GM23338 (cell line): ENCODE results near the gene RAB37. TPM values are rescaled to one million over a fixed set of nuclear protein-coding genes. Genes with fewer than 3 reads are reported as not detected.

Experiments used
- ATAC-seq: fragments of 200-7000 bp; cut with Tn5 transposase; 3 replicates; pipeline ENCODE4 v1.9.1; 2020
- DNase-seq: peaks from one replicate; pipeline ENCODE4 v3.0.0-alpha.2; 2015; ENCODE audit warnings: low spot score
- H2AFZ ChIP-seq: fragments of 200-600 bp; sonication (generic); 2 replicates; pipeline ENCODE4 v1.8.0; 2016; ENCODE audit warnings: antibody characterized with exemption, mild to moderate bottlenecking, moderate library complexity
- H3F3A ChIP-seq: fragments of 200-600 bp; sonication (generic); replicated peaks from 2 replicates; pipeline ENCODE4 v1.8.0; 2017; ENCODE audit warnings: antibody characterized with exemption, mixed run types, low read depth
- H3K27ac ChIP-seq: fragments of 200-600 bp; sonication (generic); 2 replicates; pipeline ENCODE4 v1.6.1; 2016; ENCODE audit warnings: low read depth
- H3K27me3 ChIP-seq: fragments of 200-600 bp; sonication (generic); 2 replicates; pipeline ENCODE4 v1.8.0; 2016; ENCODE audit warnings: mild to moderate bottlenecking, mixed run types, moderate library complexity; ENCODE audit not compliant: insufficient read depth
- H3K36me3 ChIP-seq: fragments of 200-600 bp; sonication (generic); 2 replicates; pipeline ENCODE4 v1.8.0; 2016; ENCODE audit warnings: mild to moderate bottlenecking; ENCODE audit not compliant: insufficient read depth
- H3K4me1 ChIP-seq: fragments of 200-600 bp; sonication (generic); 2 replicates; pipeline ENCODE4 v1.8.0; 2016; ENCODE audit warnings: mild to moderate bottlenecking, moderate library complexity; ENCODE audit not compliant: insufficient read depth
- H3K4me2 ChIP-seq: fragments of 200-600 bp; sonication (generic); 2 replicates; pipeline ENCODE4 v1.7.1; 2017; ENCODE audit warnings: mixed run types
- H3K4me3 ChIP-seq: fragments of 200-600 bp; sonication (generic); 2 replicates; pipeline ENCODE4 v1.6.1; 2016; ENCODE audit warnings: mixed run types
- H3K79me2 ChIP-seq: fragments of 200-600 bp; sonication (generic); replicated peaks from 2 replicates; pipeline ENCODE4 v1.8.0; 2017; ENCODE audit warnings: mild to moderate bottlenecking; ENCODE audit not compliant: insufficient read depth
- H3K9me2 ChIP-seq: fragments of 200-600 bp; sonication (generic); 2 replicates; pipeline ENCODE4 v1.8.0; 2017; ENCODE audit not compliant: insufficient read depth
- H4K20me1 ChIP-seq: fragments of 200-600 bp; sonication (generic); replicated peaks from 2 replicates; pipeline ENCODE4 v1.8.0; 2017; ENCODE audit warnings: mild to moderate bottlenecking; ENCODE audit not compliant: insufficient read depth
- H3K27ac Mint-ChIP-seq: 2 replicates; pipeline ENCODE4 v1.8.0; 2020; ENCODE audit warnings: inconsistent platforms, mild to moderate bottlenecking, moderate library complexity, mixed read lengths
- H3K27me3 Mint-ChIP-seq: 3 replicates; pipeline ENCODE4 v1.8.0; 2022; ENCODE audit warnings: low read depth, mild to moderate bottlenecking, moderate library complexity, mixed read lengths, inconsistent platforms; ENCODE audit not compliant: insufficient read depth, poor library complexity
- H3K36me3 Mint-ChIP-seq: 3 replicates; pipeline ENCODE4 v1.8.0; 2021; ENCODE audit warnings: low read depth, mild to moderate bottlenecking, inconsistent platforms, moderate library complexity, mixed read lengths
- H3K4me1 Mint-ChIP-seq: 3 replicates; pipeline ENCODE4 v1.8.0; 2020; ENCODE audit warnings: mild to moderate bottlenecking, inconsistent platforms, mixed read lengths
- H3K4me3 Mint-ChIP-seq: 3 replicates; pipeline ENCODE4 v1.8.0; 2021; ENCODE audit warnings: moderate library complexity, mild to moderate bottlenecking, inconsistent platforms, mixed read lengths
- H3K9me3 Mint-ChIP-seq: 3 replicates; pipeline ENCODE4 v1.8.0; 2020; ENCODE audit warnings: moderate library complexity, mild to moderate bottlenecking, inconsistent platforms, mixed read lengths
- ETS1 ChIP-seq: IDR thresholded peaks from 2 replicates; pipeline ENCODE4 v1.6.1; 2016; ENCODE audit warnings: antibody characterized with exemption
- JUNB ChIP-seq: IDR thresholded peaks from one replicate; pipeline ENCODE4 v1.6.1; 2016; ENCODE audit warnings: antibody characterized with exemption; ENCODE audit not compliant: unreplicated experiment
- POLR2AphosphoS5 ChIP-seq: IDR thresholded peaks from 2 replicates; pipeline ENCODE4 v1.6.1; 2016; ENCODE audit warnings: antibody characterized with exemption, low read depth
- REST ChIP-seq: IDR thresholded peaks from one replicate; pipeline ENCODE4 v1.6.1; 2018; ENCODE audit warnings: antibody characterized with exemption; ENCODE audit not compliant: unreplicated experiment
- ZNF462 ChIP-seq: fragments of 250-450 bp; sonication (Bioruptor Pico); IDR thresholded peaks from 2 replicates; pipeline ENCODE4 v1.5.0; 2020; ENCODE audit warnings: mild to moderate bottlenecking, moderate library complexity
- polyA plus RNA-seq: library from polyadenylated mRNA; unstranded; fragments of >200 nt; fragmentation: Nextera tagmentation; extraction: Ambion mirVana; gene quantifications from 2 replicates; pipeline ENCODE4 v1.2.1, GENCODE V29; 2016
- total RNA-seq: library from RNA; depleted of rRNA; stranded (reverse); fragments of >200 nt; shearing (Covaris generic); gene quantifications from 2 replicates; pipeline ENCODE4 v1.2.3, GENCODE V29; 2014

The RAB37 gene
- total and polyA plus RNA-seq, 2 experiments from 2014 or later = 3.3 to 5.2 TPM

- TF ChIP-seq REST = no peak
- TF ChIP-seq JUNB = no peak
Observed at GRCh38 chr17:74722782-74723181, 14.3 kb upstream of the RAB37 start (continued).

- Histone ChIP-seq H3K79me2 (no peaks in the 10 kb centered on the region), H3K4me3 (no peak overlapping the region), H4K20me1 (no peaks in the 10 kb centered on the region), H3K9me2 (no peaks in the 10 kb centered on the region), H3K27ac (no peak overlapping the region), H3K36me3 (no peaks in the 10 kb centered on the region), H3K27me3 (no peaks in the 10 kb centered on the region), H2AFZ (no peak overlapping the region), H3K4me2 (no peak overlapping the region), H3K4me1 (no peaks in the 10 kb centered on the region), H3F3A (peaks cover 12% of the 10 kb centered on the region)
- no peaks in the 10 kb centered on the region for H3K36me3 Mint-ChIP-seq
- no peak overlapping the region for H3K27ac Mint-ChIP-seq
- ATAC-seq = no peak
- H3K9me3 Mint-ChIP-seq = no peaks in the 10 kb centered on the region; the same call in 2 of the 3 replicates
- TF ChIP-seq ZNF462 (CRISPR knock-in tag) = no peak
- TF ChIP-seq REST = no peak
- TF ChIP-seq POLR2AphosphoS5 = no peak
- no peak for TF ChIP-seq ETS1
- no peak for DNase-seq
- peaks cover 2% of the 10 kb centered on the region for H3K27me3 Mint-ChIP-seq
- no peak overlapping the region for H3K4me3 Mint-ChIP-seq
- no peaks in the 10 kb centered on the region for H3K4me1 Mint-ChIP-seq
Observed at GRCh38 chr17:74723891-74724290, 13.2 kb upstream of the RAB37 start.
